Trophoblast cell (in vitro differentiated cells and primary cell): ENCODE measurements around the gene UBAC2.

ENCODE experiments used
- DNase-seq, 2 donors: peaks; one replicate each; pipeline ENCODE4 v3.0.0-alpha.2; 2016
- H2AFZ ChIP-seq: 2 replicates; pipeline ENCODE4 v1.6.1; 2013; ENCODE audit warnings: low read length, moderate library complexity, mild to moderate bottlenecking; ENCODE audit not compliant: insufficient read depth, poor library complexity
- H2AK5ac ChIP-seq: 2 replicates; pipeline ENCODE4 v1.6.1; 2013; ENCODE audit warnings: mild to moderate bottlenecking, low read length
- H2BK120ac ChIP-seq: 2 replicates; pipeline ENCODE4 v1.6.1; 2013; ENCODE audit warnings: low read length, mild to moderate bottlenecking, moderate library complexity; ENCODE audit not compliant: insufficient read depth, poor library complexity
- H2BK12ac ChIP-seq: 2 replicates; pipeline ENCODE4 v1.6.1; 2013; ENCODE audit warnings: mild to moderate bottlenecking, low read length, moderate library complexity
- H2BK5ac ChIP-seq: 2 replicates; pipeline ENCODE4 v1.6.1; 2013; ENCODE audit warnings: low read length, low read depth, moderate library complexity, mild to moderate bottlenecking; ENCODE audit not compliant: poor library complexity
- H3K14ac ChIP-seq: 2 replicates; pipeline ENCODE4 v1.6.1; 2013; ENCODE audit warnings: mild to moderate bottlenecking, low read length
- H3K18ac ChIP-seq: 2 replicates; pipeline ENCODE4 v1.6.1; 2013; ENCODE audit warnings: mild to moderate bottlenecking, low read length
- H3K23ac ChIP-seq: 2 replicates; pipeline ENCODE4 v1.6.1; 2013; ENCODE audit warnings: low read length
- H3K27ac ChIP-seq: 2 replicates; pipeline ENCODE4 v1.5.1; 2013; ENCODE audit warnings: low read depth, mild to moderate bottlenecking, inconsistent platforms, low read length, moderate library complexity
- H3K27me3 ChIP-seq: 2 replicates; pipeline ENCODE4 v1.6.1; 2013; ENCODE audit warnings: inconsistent platforms, mild to moderate bottlenecking, low read length, moderate library complexity; ENCODE audit not compliant: insufficient read depth
- H3K36me3 ChIP-seq, 2 experiments: 1 replicate in 1 of 2; 2 replicates in 1 of 2; pipeline ENCODE4 v1.6.1; 2013; ENCODE audit warnings: low read length in 2 of 2, mild to moderate bottlenecking in 2 of 2, moderate library complexity in 1 of 2; ENCODE audit not compliant: insufficient read depth in 2 of 2, control insufficient read depth in 1 of 2
- H3K4ac ChIP-seq: 2 replicates; pipeline ENCODE4 v1.6.1; 2013; ENCODE audit warnings: low read depth, mild to moderate bottlenecking, low read length, moderate library complexity
- H3K4me1 ChIP-seq, 2 experiments: 1 replicate in 1 of 2; 2 replicates in 1 of 2; pipeline ENCODE4 v1.6.1; 2013; ENCODE audit warnings: low read length in 2 of 2, mild to moderate bottlenecking in 2 of 2, moderate library complexity in 1 of 2; ENCODE audit not compliant: insufficient read depth in 2 of 2, control insufficient read depth in 1 of 2
- H3K4me2 ChIP-seq: 2 replicates; pipeline ENCODE4 v1.6.1; 2013; ENCODE audit warnings: inconsistent platforms, mild to moderate bottlenecking, low read length, moderate library complexity
- H3K4me3 ChIP-seq: 2 replicates; pipeline ENCODE4 v1.5.1; 2013; ENCODE audit warnings: mild to moderate bottlenecking, low read depth, low read length, inconsistent platforms
- H3K79me1 ChIP-seq: one replicate; pipeline ENCODE4 v1.6.1; 2013; ENCODE audit warnings: low read length
- H3K79me2 ChIP-seq: 2 replicates; pipeline ENCODE4 v1.6.1; 2013; ENCODE audit warnings: low read length, mild to moderate bottlenecking; ENCODE audit not compliant: control insufficient read depth, insufficient read depth, poor library complexity
- H3K9ac ChIP-seq: 2 replicates; pipeline ENCODE4 v1.6.1; 2013; ENCODE audit warnings: mild to moderate bottlenecking, low read length
- H3K9me3 ChIP-seq: 2 replicates; pipeline ENCODE4 v1.6.1; 2013; ENCODE audit warnings: low read depth, mild to moderate bottlenecking, control low read depth, inconsistent platforms, low read length; ENCODE audit not compliant: insufficient read depth
- H4K12ac ChIP-seq: 2 replicates; pipeline ENCODE4 v1.6.1; 2013; ENCODE audit warnings: low read depth, mild to moderate bottlenecking, low read length, moderate library complexity
- H4K8ac ChIP-seq: 2 replicates; pipeline ENCODE4 v1.6.1; 2013; ENCODE audit warnings: low read depth, mild to moderate bottlenecking, low read length, moderate library complexity
- H4K91ac ChIP-seq: one replicate; pipeline ENCODE4 v1.6.1; 2013; ENCODE audit warnings: low read depth, mild to moderate bottlenecking, low read length, moderate library complexity
- WGBS: extraction: QIAGEN DNeasy Blood & Tissue Kit; methylation state at CpG from one replicate; pipeline ENCODE4 v1.1.7; 2013; ENCODE audit warnings: missing lambda C conversion rate; ENCODE audit not compliant: insufficient read length, insufficient coverage; ENCODE audit errors: extremely low coverage; 5-methylcytosine and 5-hydroxymethylcytosine counted together

The UBAC2 gene

GRCh38 chr13:99301056-99301838 lies 100.6 kb downstream of the UBAC2 start:
- no peak overlapping the region for H2BK120ac ChIP-seq
- H3K27me3 ChIP-seq, result no peaks in the 10 kb centered on the region
- no peak overlapping the region for H3K27ac ChIP-seq
- peak overlapping the region; percentile 37 for H3K4me3 ChIP-seq
- H3K4me1 ChIP-seq, result peaks cover 5 to 7% of the 10 kb centered on the region in 2 experiments
- no peak overlapping the region for H4K91ac ChIP-seq
- no peak overlapping the region for H4K8ac ChIP-seq
- DNase-seq, result no peak
- H3K79me1 ChIP-seq, result no peaks in the 10 kb centered on the region
- H2AFZ ChIP-seq, result no peak overlapping the region
- no peaks in the 10 kb centered on the region for H3K9me3 ChIP-seq
- no peak overlapping the region for H3K14ac ChIP-seq
- no peak overlapping the region for H2BK5ac ChIP-seq
- no peak overlapping the region for H2BK12ac ChIP-seq
- no peak overlapping the region for H4K12ac ChIP-seq
- H3K9ac ChIP-seq, result no peak overlapping the region
- peaks cover 0 to 2% of the 10 kb centered on the region in 2 experiments for H3K36me3 ChIP-seq
- H2AK5ac ChIP-seq, result no peak overlapping the region
- no peak overlapping the region for H3K23ac ChIP-seq
- H3K4ac ChIP-seq, result no peak overlapping the region
- H3K79me2 ChIP-seq, result no peaks in the 10 kb centered on the region
- WGBS, result no CpG with 5 or more reads among the region's 7 CpGs
- no peak overlapping the region for H3K4me2 ChIP-seq
- H3K18ac ChIP-seq, result no peak overlapping the region

GRCh38 chr13:99301913-99302636 lies 101.4 kb downstream of the UBAC2 start:
- no peak overlapping the region for H3K18ac ChIP-seq

GRCh38 chr13:99302637-99303505 lies 102.2 kb downstream of the UBAC2 start:
- no CpG with 5 or more reads among the region's 8 CpGs for WGBS
- H4K8ac ChIP-seq, result no peak overlapping the region
- H2AK5ac ChIP-seq, result no peak overlapping the region
- no peak overlapping the region for H3K4ac ChIP-seq
- no peak overlapping the region for H3K27ac ChIP-seq
- H3K23ac ChIP-seq, result no peak overlapping the region
- H3K27me3 ChIP-seq, result no peaks in the 10 kb centered on the region
- no peak overlapping the region for H3K14ac ChIP-seq
- H4K91ac ChIP-seq, result no peak overlapping the region
- no peak overlapping the region for H3K4me2 ChIP-seq
- H3K9me3 ChIP-seq, result no peaks in the 10 kb centered on the region
- no peak overlapping the region for H2AFZ ChIP-seq
- H3K9ac ChIP-seq, result no peak overlapping the region
- H3K4me3 ChIP-seq, result no peak overlapping the region
- DNase-seq, result no peak
- no peak overlapping the region for H2BK5ac ChIP-seq
- H2BK12ac ChIP-seq, result no peak overlapping the region
- peaks cover 0 to 2% of the 10 kb centered on the region in 2 experiments for H3K36me3 ChIP-seq
- H3K79me2 ChIP-seq, result no peaks in the 10 kb centered on the region
- no peaks in the 10 kb centered on the region for H3K79me1 ChIP-seq
- no peak overlapping the region for H3K18ac ChIP-seq
- H4K12ac ChIP-seq, result no peak overlapping the region
- H2BK120ac ChIP-seq, result no peak overlapping the region
- H3K4me1 ChIP-seq, result peaks cover 5 to 8% of the 10 kb centered on the region in 2 experiments

More at GRCh38 chr13:99301913-99302636, 101.4 kb downstream of the UBAC2 start:
- Histone ChIP-seq H3K4me3 (no peak overlapping the region), H3K4me2 (no peak overlapping the region), H3K27me3 (no peaks in the 10 kb centered on the region), H2BK5ac (no peak overlapping the region), H3K79me2 (no peaks in the 10 kb centered on the region), H3K36me3 (peaks cover 0 to 2% of the 10 kb centered on the region in 2 experiments), H2BK120ac (no peak overlapping the region), H3K27ac (no peak overlapping the region), H4K8ac (no peak overlapping the region), H3K4me1 (peaks cover 5 to 7% of the 10 kb centered on the region in 2 experiments), H3K9ac (no peak overlapping the region), H2BK12ac (no peak overlapping the region), H2AFZ (no peak overlapping the region), H4K91ac (no peak overlapping the region), H3K23ac (no peak overlapping the region), H2AK5ac (no peak overlapping the region), H3K79me1 (no peaks in the 10 kb centered on the region), H4K12ac (no peak overlapping the region), H3K14ac (no peak overlapping the region), H3K9me3 (no peaks in the 10 kb centered on the region), H3K4ac (no peak overlapping the region)
- DNase-seq, result no peak
- WGBS, result no CpG with 5 or more reads among the region's 1 CpG

- H2BK5ac ChIP-seq, result no peak overlapping the region
- no peak overlapping the region for H3K18ac ChIP-seq
- H4K12ac ChIP-seq, result no peak overlapping the region
- H3K9me3 ChIP-seq, result no peaks in the 10 kb centered on the region
- DNase-seq, result no peak
- no peak overlapping the region for H2AK5ac ChIP-seq
- no peak overlapping the region for H3K27ac ChIP-seq
- no CpG with 5 or more reads among the region's 14 CpGs for WGBS
- peaks cover 0 to 2% of the 10 kb centered on the region in 2 experiments for H3K36me3 ChIP-seq
- H3K4me1 ChIP-seq, result peaks cover 5 to 11% of the 10 kb centered on the region in 2 experiments
- no peaks in the 10 kb centered on the region for H3K27me3 ChIP-seq
- no peak overlapping the region for H3K4ac ChIP-seq
- no peak overlapping the region for H3K4me3 ChIP-seq
- no peak overlapping the region for H3K14ac ChIP-seq
- H4K91ac ChIP-seq, result no peak overlapping the region
- H3K4me2 ChIP-seq, result no peak overlapping the region
- H2AFZ ChIP-seq, result no peak overlapping the region
- no peak overlapping the region for H4K8ac ChIP-seq
- no peaks in the 10 kb centered on the region for H3K79me1 ChIP-seq
- H3K23ac ChIP-seq, result no peak overlapping the region
- H3K9ac ChIP-seq, result no peak overlapping the region
- H2BK12ac ChIP-seq, result no peak overlapping the region
- H2BK120ac ChIP-seq, result no peak overlapping the region
- no peaks in the 10 kb centered on the region for H3K79me2 ChIP-seq
Measured at GRCh38 chr13:99303863-99304521, 103.3 kb downstream of the UBAC2 start.
